Upper lobe of left lung (tissue), 6 donors: ENCODE measurements around the gene RYR3. TPM values are rescaled to one million over a fixed set of nuclear protein-coding genes. Genes with fewer than 3 reads are reported as not detected.

Source experiments
- ATAC-seq, 2 donors: fragments of 200-7000 bp; cut with Tn5 transposase; one replicate each; pipeline ENCODE4 v1.9.1; 2022; ENCODE audit warnings: mild to moderate bottlenecking in 2 of 2, moderate library complexity in 2 of 2; ENCODE audit not compliant: low FRiP score in 2 of 2
- DNase-seq, 2 donors: peaks; one replicate each; pipeline ENCODE4 v3.0.0-alpha.2; 2019 to 2020
- H3K27ac ChIP-seq, 4 donors: fragments of 200-600 bp; sonication (generic); one replicate each; pipeline ENCODE4 v1.5.1; 2016 to 2019
- H3K27me3 ChIP-seq, 4 donors: fragments of 200-600 bp; sonication (generic); one replicate each; pipeline ENCODE4 v1.5.1; 2017 to 2019
- H3K36me3 ChIP-seq, 4 donors: fragments of 200-600 bp; sonication (generic); one replicate each; pipeline ENCODE4 v1.5.1; 2016 to 2019
- H3K4me1 ChIP-seq, 4 donors: fragments of 200-600 bp; sonication (generic); one replicate each; pipeline ENCODE4 v1.5.1; 2018 to 2019
- H3K4me3 ChIP-seq, 4 donors: fragments of 200-600 bp; sonication (generic); one replicate each; pipeline ENCODE4 v1.5.1; 2017 to 2019; ENCODE audit warnings: mild to moderate bottlenecking in 2 of 4, moderate library complexity in 1 of 4
- H3K9me3 ChIP-seq, 4 donors: fragments of 200-600 bp; sonication (generic); one replicate each; pipeline ENCODE4 v1.5.1; 2018 to 2019
- EP300 ChIP-seq, 4 donors: sonication (generic); formaldehyde crosslinking; IDR thresholded peaks; one replicate each; pipeline ENCODE4 v1.5.1; 2017; ENCODE audit warnings: antibody characterized with exemption in 4 of 4, control low read depth in 2 of 4
- POLR2A ChIP-seq, 4 donors: fragments of 450-650 bp; IDR thresholded peaks; one replicate each; pipeline ENCODE4 v1.5.1; 2016 to 2017; ENCODE audit warnings: antibody characterized with exemption in 4 of 4, mild to moderate bottlenecking in 2 of 4
- POLR2AphosphoS5 ChIP-seq, 2 donors: sonication (generic); formaldehyde crosslinking; IDR thresholded peaks; one replicate each; pipeline ENCODE4 v1.5.1; 2017; ENCODE audit warnings: antibody characterized with exemption in 2 of 2
- WGBS, 2 donors: methylation state at CpG; one replicate each; pipeline ENCODE4 v1.1.5; 2017 to 2018; 5-methylcytosine and 5-hydroxymethylcytosine counted together
- total RNA-seq, 6 donors: library from RNA; depleted of rRNA in 4 of 6; stranded (reverse); fragments of >200 nt in 4 of 6; gene quantifications; one replicate each; pipeline versions ENCODE4 v1.1.0 to v1.2.1, GENCODE V29; 2016 to 2021
- TF ChIP-seq, protein P1 (sequence below), 6 experiments: fragments of 450-650 bp in 4 of 6; fragments of 200-600 bp in 2 of 6; sonication (generic) in 2 of 6; IDR thresholded peaks; one replicate each; pipeline ENCODE4 v1.5.1; 2016 to 2019; ENCODE audit warnings: antibody characterized with exemption in 6 of 6
- donor health status: DM: no; HTN: no; CAD: no; lungs with moderate emphysema.
- donor health status: DM: no; HTN: yes; CAD: no; lungs with severe emphysema.

The RYR3 gene
- total RNA-seq, 6 donors from 2014 or later = under 0.01 to 0.34 (median 0.15) TPM

DNA sequence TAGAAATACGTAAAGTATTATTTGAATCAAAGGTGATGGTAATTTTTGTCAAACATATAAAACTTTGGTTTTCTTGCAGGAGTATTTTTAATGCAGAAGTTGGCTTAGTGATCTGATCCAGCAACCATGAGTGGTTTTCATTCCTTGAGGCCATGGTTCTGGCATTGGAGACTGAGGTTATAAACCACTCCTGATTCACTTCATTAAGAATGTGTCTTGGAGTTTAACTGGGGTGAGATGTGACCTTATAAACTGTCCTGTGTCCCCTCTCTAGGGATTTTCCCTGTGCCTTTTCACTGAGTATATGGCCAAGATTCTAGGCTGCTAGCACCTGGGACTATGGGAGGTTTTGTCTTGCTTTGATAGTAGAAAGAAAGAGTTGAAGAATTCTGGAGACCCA lies 94.3 kb downstream of the RYR3 start:
- WGBS, 2 donors = 94 to 96% methylated on average over 1 of the region's 1 CpG
- H3K27me3 ChIP-seq = no peaks in the 10 kb centered on the region
- H3K36me3 ChIP-seq = no peaks in the 10 kb centered on the region
- DNase-seq = no peak
- H3K4me1 ChIP-seq = no peaks in the 10 kb centered on the region
- no peak for TF ChIP-seq POLR2AphosphoS5 (IDR thresholded peaks at IDR 0.05)
- TF ChIP-seq, protein P1, sequence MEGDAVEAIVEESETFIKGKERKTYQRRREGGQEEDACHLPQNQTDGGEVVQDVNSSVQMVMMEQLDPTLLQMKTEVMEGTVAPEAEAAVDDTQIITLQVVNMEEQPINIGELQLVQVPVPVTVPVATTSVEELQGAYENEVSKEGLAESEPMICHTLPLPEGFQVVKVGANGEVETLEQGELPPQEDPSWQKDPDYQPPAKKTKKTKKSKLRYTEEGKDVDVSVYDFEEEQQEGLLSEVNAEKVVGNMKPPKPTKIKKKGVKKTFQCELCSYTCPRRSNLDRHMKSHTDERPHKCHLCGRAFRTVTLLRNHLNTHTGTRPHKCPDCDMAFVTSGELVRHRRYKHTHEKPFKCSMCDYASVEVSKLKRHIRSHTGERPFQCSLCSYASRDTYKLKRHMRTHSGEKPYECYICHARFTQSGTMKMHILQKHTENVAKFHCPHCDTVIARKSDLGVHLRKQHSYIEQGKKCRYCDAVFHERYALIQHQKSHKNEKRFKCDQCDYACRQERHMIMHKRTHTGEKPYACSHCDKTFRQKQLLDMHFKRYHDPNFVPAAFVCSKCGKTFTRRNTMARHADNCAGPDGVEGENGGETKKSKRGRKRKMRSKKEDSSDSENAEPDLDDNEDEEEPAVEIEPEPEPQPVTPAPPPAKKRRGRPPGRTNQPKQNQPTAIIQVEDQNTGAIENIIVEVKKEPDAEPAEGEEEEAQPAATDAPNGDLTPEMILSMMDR (IDR thresholded peaks at IDR 0.05) = no peak
- TF ChIP-seq POLR2A (IDR thresholded peaks at IDR 0.05) = no peak
- TF ChIP-seq EP300 (IDR thresholded peaks at IDR 0.05) = no peak
- H3K9me3 ChIP-seq = no peaks in the 10 kb centered on the region
- no peak overlapping the region for H3K27ac ChIP-seq
- H3K4me3 ChIP-seq = no peak overlapping the region
- no peak for ATAC-seq

DNA sequence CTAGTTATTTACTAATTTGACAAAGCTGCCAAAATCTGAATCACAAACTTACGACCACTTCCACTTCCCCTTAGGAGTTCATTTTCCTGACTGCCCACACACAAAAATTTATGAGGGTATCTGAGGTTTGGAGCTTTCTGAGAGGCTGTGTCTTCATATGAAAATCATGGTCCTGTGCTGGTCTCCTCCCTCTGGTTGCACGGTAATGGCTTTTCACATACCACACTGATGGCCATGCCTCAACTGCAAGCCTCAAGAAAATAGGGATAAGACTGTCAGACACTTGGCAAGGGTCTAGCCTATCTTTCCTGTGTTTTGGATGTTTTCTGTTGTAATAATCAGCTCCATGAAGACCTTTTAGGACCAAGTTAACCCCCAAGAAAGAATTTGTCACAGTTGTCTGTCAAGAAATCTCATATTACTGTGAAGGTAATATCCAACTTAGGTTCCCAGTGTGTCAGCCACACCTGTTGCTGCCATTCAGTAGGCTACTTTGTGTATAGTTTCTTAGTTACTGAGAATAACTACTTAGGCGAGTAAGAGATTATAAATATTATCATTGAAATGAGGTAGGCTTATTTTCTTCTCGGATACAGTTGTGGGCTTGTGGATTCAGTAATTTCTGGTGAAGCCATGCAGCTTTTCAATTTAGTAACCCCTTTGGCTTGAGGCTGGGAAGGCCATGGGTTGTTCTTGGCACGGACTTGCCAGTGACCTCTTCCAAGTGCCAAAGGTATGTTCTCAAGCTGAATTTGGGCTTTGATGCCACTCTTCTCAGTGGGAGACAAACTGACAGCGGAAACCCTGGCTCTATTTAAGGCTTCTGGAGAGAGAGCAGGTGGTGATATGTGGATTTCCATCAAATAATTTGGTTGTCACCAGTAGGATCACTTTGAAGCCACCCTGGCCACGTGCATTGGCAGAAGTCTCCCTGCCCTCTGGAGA lies 101.1 kb downstream of the RYR3 start:
- TF ChIP-seq EP300 (IDR thresholded peaks at IDR 0.05) = no peak
- TF ChIP-seq POLR2A (IDR thresholded peaks at IDR 0.05) = no peak
- TF ChIP-seq POLR2AphosphoS5 (IDR thresholded peaks at IDR 0.05) = no peak
- TF ChIP-seq, protein P1 (IDR thresholded peaks at IDR 0.05) = no peak
- no peak overlapping the region for H3K27ac ChIP-seq
- ATAC-seq (no peak), DNase-seq (no peak)
- no peaks in the 10 kb centered on the region for H3K27me3 ChIP-seq
- H3K36me3 ChIP-seq = no peaks in the 10 kb centered on the region
- no peaks in the 10 kb centered on the region for H3K9me3 ChIP-seq
- H3K4me1 ChIP-seq = no peaks in the 10 kb centered on the region
- no peak overlapping the region for H3K4me3 ChIP-seq
- 78 to 79% methylated on average over 7 of the region's 7 CpGs for WGBS, 2 donors

DNA sequence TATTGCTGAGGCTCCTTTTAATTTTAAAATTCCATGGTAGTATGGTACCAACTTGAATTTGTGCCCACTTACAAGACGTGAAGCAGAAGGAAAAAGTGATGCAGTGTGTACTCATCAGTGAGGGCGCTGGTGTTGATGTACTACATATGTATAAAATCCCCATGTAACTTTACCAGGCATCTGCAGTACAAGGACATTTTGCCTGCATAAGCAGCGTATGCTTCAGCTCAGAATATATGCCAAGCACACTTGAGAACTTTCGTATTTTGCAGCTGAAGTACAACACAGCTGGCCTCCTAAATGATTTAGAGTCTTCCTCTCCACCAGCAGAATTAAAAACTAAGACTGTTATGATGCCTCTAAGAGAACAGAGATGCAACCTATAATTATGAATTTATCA lies 108.9 kb downstream of the RYR3 start:
- no peaks in the 10 kb centered on the region for H3K4me1 ChIP-seq
- no peaks in the 10 kb centered on the region for H3K9me3 ChIP-seq
- H3K4me3 ChIP-seq = no peak overlapping the region
- no peaks in the 10 kb centered on the region for H3K27me3 ChIP-seq
- ATAC-seq = no peak
- no peak for DNase-seq
- 70 to 71% methylated on average over 4 of the region's 4 CpGs for WGBS, 2 donors
- TF ChIP-seq POLR2AphosphoS5 (IDR thresholded peaks at IDR 0.05) (no peak), POLR2A (IDR thresholded peaks at IDR 0.05) (no peak), EP300 (IDR thresholded peaks at IDR 0.05) (no peak)
- TF ChIP-seq, protein P1 (IDR thresholded peaks at IDR 0.05) = no peak
- H3K36me3 ChIP-seq = no peaks in the 10 kb centered on the region
- no peak overlapping the region for H3K27ac ChIP-seq

DNA sequence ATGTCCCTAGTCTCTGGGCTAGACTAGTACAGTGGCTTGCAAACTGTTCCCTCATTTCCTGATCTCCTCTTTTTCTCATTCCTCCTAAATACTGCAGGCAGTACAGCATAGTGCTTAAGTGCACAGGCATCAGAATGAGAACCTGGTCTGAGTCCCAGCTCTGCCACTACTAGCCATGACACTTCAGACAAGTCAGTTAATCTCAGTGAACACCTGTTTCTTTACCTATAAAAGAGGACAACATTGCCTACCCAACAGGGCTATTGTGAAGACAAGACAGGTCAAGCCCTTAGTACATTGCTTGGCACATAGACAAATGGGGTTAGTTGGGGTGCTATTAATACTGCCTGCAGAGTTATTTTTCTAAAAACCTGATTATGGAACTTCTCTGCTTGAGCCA lies 113.3 kb downstream of the RYR3 start:
- TF ChIP-seq EP300 (IDR thresholded peaks at IDR 0.05) = no peak
- no peak for TF ChIP-seq POLR2A (IDR thresholded peaks at IDR 0.05)
- no peak for TF ChIP-seq POLR2AphosphoS5 (IDR thresholded peaks at IDR 0.05)
- TF ChIP-seq, protein P1 (IDR thresholded peaks at IDR 0.05) = no peak
- ATAC-seq (no peak), DNase-seq (no peak)
- Histone ChIP-seq H3K36me3 (no peaks in the 10 kb centered on the region), H3K4me1 (no peaks in the 10 kb centered on the region), H3K9me3 (no peaks in the 10 kb centered on the region), H3K4me3 (no peak overlapping the region), H3K27me3 (no peaks in the 10 kb centered on the region), H3K27ac (no peak overlapping the region)

DNA sequence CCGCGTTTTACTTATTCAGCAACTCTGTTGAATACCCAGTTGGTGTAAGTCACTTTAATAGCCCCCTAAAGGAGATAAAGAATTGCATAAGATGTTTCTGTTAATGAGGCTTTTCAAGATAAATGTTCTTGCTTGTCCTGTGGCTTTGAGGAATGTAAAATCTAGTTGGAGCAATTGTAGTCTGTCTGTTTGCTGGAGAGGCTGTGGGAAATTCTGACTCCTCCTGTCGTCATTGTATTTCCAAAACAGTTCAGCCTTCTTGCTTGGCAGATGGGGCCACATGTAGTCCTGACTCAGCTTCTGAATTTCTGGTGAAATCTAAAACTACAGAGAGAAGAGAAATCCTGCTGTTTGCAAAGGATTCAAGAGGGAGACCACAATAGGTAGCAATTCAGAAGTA lies 114.4 kb downstream of the RYR3 start:
- TF ChIP-seq, protein P1 (IDR thresholded peaks at IDR 0.05) = no peak
- TF ChIP-seq POLR2A (IDR thresholded peaks at IDR 0.05) (no peak), POLR2AphosphoS5 (IDR thresholded peaks at IDR 0.05) (no peak), EP300 (IDR thresholded peaks at IDR 0.05) (no peak)
- Histone ChIP-seq H3K27me3 (no peaks in the 10 kb centered on the region), H3K9me3 (no peaks in the 10 kb centered on the region), H3K36me3 (no peaks in the 10 kb centered on the region), H3K4me3 (no peak overlapping the region), H3K4me1 (no peaks in the 10 kb centered on the region), H3K27ac (no peak overlapping the region)
- DNase-seq (no peak), ATAC-seq (peak in 1 of 2 donors; percentile 44)
- 58 to 62% methylated on average over 3 of the region's 3 CpGs for WGBS, 2 donors
